C4-2B (cell line): ENCODE measurements around the gene ALDH1A2.

Source experiments
- H3K27ac ChIP-seq: fragments of 450-650 bp; 2 replicates; pipeline ENCODE4 v1.5.1; 2017
- ZFX ChIP-seq: fragments of 450-650 bp; IDR thresholded peaks from 2 replicates; pipeline ENCODE4 v1.6.1; 2017
- TF ChIP-seq, protein P1 (sequence below): fragments of 450-650 bp; conservative IDR thresholded peaks from 2 replicates; pipeline ENCODE4 v1.5.1; 2017; ENCODE audit warnings: mild to moderate bottlenecking

ALDH1A2 gene

DNA sequence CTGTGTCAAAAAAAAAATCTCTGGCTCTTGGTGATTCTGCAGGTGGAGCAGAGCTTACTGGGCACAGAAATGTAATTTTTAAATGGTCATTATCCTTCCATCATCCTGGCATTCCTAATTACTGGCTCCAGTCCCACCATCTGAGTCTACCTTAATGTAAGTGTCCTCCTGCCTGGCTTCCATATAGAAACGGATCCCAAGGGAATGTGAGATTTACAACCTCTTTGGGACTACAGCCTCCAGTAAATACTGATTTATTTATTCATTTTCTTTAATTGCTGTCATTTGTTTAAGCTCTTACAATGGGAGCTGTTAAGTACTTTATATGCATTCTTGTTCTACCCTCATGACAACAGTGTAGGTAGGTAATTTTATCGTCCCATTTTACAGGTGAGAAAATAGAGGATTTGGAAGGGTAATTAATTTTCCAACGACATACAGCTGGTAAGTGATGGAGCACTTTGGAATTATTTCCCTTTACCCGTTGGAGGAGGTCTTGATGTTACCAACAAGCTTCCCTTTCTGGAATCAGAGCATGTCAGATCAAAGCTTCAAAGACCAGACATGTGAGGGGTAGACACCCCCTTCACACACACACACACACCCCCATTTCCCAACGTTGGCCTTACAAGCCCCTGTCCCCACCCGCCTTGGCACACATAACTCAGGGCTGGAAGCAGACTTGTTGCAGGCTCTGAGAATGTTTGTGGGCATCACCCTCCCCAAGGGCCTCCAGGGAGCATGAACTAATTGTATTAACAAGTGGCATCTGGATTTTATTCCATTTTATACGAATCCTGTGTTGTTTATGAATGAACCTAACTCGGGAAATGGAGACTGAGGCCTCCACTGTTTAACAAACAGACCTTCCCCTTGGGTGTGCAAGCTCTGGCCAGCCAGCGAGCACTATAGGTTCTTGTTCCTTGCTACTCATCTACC, 116.9 kb downstream of the ALDH1A2 start:
- no peak for TF ChIP-seq ZFX
- TF ChIP-seq, protein P1, sequence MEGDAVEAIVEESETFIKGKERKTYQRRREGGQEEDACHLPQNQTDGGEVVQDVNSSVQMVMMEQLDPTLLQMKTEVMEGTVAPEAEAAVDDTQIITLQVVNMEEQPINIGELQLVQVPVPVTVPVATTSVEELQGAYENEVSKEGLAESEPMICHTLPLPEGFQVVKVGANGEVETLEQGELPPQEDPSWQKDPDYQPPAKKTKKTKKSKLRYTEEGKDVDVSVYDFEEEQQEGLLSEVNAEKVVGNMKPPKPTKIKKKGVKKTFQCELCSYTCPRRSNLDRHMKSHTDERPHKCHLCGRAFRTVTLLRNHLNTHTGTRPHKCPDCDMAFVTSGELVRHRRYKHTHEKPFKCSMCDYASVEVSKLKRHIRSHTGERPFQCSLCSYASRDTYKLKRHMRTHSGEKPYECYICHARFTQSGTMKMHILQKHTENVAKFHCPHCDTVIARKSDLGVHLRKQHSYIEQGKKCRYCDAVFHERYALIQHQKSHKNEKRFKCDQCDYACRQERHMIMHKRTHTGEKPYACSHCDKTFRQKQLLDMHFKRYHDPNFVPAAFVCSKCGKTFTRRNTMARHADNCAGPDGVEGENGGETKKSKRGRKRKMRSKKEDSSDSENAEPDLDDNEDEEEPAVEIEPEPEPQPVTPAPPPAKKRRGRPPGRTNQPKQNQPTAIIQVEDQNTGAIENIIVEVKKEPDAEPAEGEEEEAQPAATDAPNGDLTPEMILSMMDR = no peak
- H3K27ac ChIP-seq = no peak overlapping the region

DNA sequence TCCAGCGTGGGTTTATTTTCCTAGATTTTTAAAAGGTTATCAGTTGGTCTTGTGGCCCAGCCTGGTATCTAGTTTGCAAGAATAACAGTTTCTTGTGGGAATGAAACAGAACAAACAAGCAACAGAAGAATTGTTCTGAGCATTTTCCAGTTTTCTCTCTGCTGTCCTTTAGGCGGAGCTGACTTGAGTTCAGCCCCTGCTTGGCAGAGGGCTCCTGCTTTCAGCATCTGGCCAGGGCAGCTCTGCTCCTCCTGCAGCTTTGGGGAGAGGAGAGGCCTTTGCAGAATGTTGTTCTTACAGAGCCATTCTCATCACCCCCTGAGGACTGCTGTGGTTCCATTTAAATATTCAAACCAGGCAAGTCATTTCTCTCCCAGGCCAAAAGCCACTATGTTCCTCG, 117.7 kb downstream of the ALDH1A2 start:
- no peak for TF ChIP-seq ZFX
- TF ChIP-seq, protein P1 = no peak

DNA sequence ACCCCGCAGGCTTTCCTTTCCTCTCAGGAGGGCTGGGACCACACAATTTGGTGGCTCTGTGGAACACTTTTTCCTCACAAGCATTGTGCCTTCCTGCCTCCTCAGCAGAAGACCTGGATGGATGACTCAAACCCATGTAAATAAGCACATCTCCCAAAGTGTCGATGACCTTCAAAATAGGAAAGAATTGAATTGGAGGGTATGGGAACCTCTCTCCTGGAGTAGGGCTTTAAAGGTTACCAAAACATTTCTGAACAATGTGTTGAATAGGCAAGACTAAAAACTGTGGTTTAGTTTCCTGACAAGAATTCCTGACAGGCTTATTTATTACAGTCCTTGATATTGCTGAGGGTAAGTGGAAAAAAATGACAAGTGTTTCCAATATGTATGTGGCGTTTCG, 118.2 kb downstream of the ALDH1A2 start:
- no peak overlapping the region for H3K27ac ChIP-seq
- no peak for TF ChIP-seq ZFX
- TF ChIP-seq, protein P1 = no peak

More for the DNA sequence above, 117.7 kb downstream of the ALDH1A2 start:
- H3K27ac ChIP-seq = no peak overlapping the region

DNA sequence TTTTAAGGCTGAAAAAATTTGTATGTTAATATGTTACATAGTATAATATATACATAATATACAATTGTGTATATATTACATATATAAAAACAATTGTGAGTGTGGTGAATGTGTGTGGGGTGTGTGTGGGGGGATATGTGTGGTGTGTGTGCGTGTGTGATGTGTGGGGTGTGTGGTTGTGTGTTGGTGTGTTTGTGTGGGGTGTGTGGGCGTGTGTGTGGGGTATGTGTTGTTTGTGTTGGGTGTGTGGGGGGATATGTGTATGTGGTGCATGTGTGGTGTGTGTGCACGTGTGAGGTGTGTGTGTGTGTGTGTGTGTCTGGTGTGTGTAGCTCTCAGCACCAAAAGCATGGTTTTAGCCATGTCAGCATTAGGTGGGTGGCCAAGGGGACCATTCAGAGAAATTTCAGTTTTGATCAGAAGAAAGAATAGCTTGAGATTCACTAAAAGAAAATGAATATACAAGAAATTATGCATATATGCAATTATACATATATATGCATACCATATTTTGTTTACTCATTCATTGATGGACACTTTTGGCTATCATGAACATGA, 118.9 kb downstream of the ALDH1A2 start:
- TF ChIP-seq, protein P1 = no peak
- TF ChIP-seq ZFX = no peak
- no peak overlapping the region for H3K27ac ChIP-seq

DNA sequence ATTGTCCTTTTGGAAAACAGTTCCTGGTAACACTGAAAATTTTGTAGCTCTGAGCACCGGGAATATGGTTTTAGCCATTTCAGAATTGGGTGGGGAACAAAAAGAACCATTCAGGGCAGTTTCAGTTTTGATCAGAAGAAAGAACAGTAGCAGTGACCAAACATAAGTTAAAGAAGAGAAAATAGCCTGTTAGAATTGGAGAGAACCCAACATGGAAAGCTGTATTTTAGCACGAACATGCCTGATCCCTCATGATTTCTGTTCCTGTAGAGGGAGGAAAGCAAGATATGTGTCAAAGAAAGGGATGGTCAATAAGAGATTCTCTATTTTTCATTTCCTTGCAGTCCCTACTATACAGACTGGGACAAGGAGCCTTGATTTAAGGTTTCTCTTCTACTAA, 119.9 kb downstream of the ALDH1A2 start:
- TF ChIP-seq, protein P1 = no peak
- TF ChIP-seq ZFX = no peak
- no peak overlapping the region for H3K27ac ChIP-seq

DNA sequence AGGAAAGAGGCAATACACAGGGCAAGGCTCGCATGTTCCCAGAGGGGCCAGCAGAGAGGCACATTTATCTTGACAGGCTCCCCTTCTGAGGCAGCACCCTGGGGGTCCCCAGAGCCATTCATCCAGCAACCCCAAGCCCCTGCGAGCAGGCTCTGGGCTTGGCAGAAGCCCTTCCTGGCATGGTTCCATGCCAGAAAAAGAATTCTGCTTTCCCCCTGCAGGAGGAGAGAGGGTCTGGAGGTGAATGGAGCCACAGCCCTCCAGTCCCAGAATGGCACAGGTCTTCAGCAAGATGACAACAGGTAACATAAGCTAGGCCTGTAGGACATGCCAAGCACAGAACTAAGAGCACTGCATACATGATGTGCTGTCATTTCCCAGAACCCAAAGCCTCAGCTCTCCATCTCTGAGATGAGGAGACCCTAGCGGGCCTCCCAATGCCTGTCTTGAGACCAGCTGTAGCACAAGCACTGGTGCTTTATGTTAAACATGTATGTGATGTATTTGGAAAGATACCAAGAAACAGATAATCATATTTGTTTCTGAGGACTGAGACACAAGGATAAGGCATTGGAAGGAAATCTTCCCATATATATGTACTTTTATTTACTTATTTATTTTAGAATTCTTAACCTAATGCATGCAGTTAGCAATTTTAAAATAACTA, 121.6 kb downstream of the ALDH1A2 start:
- TF ChIP-seq ZFX = no peak
- TF ChIP-seq, protein P1 = no peak
- H3K27ac ChIP-seq = no peak overlapping the region

DNA sequence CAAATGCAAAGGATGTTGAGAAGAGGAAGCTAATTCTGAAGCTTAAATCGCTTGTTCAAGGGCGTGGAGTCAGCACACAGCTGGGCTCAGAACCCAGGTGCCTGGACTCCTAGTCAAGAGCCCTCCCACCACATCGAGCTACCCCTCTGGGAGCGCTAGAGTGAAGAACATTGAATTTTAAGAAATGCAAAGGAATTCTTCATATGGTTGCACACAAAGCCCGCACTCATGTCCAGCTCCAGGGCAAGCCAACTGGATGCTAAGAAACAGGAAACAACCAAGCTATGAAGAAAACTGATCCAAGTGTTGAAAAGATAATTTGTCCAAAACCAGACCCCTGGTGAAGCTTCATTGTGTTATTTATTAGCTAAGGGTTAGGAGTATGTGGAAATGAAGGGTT, 122.3 kb downstream of the ALDH1A2 start:
- TF ChIP-seq, protein P1 = no peak
- no peak for TF ChIP-seq ZFX
- no peak overlapping the region for H3K27ac ChIP-seq
